Endodermal cell (in vitro differentiated cells): ENCODE measurements around the gene CERS1. TPM values are rescaled to one million over a fixed set of nuclear protein-coding genes. Genes with fewer than 3 reads are reported as not detected.

Experiments
- DNase-seq: peaks from one replicate; pipeline ENCODE4 v3.0.0-alpha.2; 2017
- H3K27ac ChIP-seq: 2 replicates; pipeline ENCODE4 v1.5.1; 2013; ENCODE audit warnings: mild to moderate bottlenecking, low read depth, low read length, moderate library complexity
- H3K27me3 ChIP-seq: 2 replicates; pipeline ENCODE4 v1.6.1; 2013; ENCODE audit warnings: mild to moderate bottlenecking, low read length, moderate library complexity; ENCODE audit not compliant: insufficient read depth, control insufficient read depth, poor library complexity, severe bottlenecking
- H3K36me3 ChIP-seq: 2 replicates; pipeline ENCODE4 v1.7.0; 2013; ENCODE audit warnings: mild to moderate bottlenecking, low read length, moderate library complexity; ENCODE audit not compliant: control insufficient read depth, insufficient read depth
- H3K4me1 ChIP-seq: one replicate; pipeline ENCODE4 v1.7.0; 2013; ENCODE audit warnings: low read length; ENCODE audit not compliant: control insufficient read depth, insufficient read depth
- H3K4me3 ChIP-seq: 2 replicates; pipeline ENCODE4 v1.5.1; 2013; ENCODE audit warnings: mild to moderate bottlenecking, low read length, moderate library complexity
- H3K9ac ChIP-seq: 2 replicates; pipeline ENCODE4 v1.6.1; 2013; ENCODE audit warnings: mild to moderate bottlenecking, low read length, moderate library complexity; ENCODE audit not compliant: poor library complexity, severe bottlenecking; ENCODE audit errors: extremely low read depth
- H3K9me3 ChIP-seq: 2 replicates; pipeline ENCODE4 v1.6.1; 2013; ENCODE audit warnings: mild to moderate bottlenecking, low read length, moderate library complexity; ENCODE audit not compliant: control insufficient read depth
- H3K27ac Mint-ChIP-seq: 2 replicates; pipeline ENCODE4 v1.8.0; 2020; ENCODE audit warnings: mixed read lengths
- H3K27me3 Mint-ChIP-seq: 2 replicates; pipeline ENCODE4 v1.8.0; 2021; ENCODE audit warnings: mild to moderate bottlenecking, mixed read lengths; ENCODE audit not compliant: insufficient read depth
- H3K36me3 Mint-ChIP-seq: 2 replicates; pipeline ENCODE4 v1.8.0; 2020; ENCODE audit warnings: low read depth, mixed read lengths
- H3K4me1 Mint-ChIP-seq: 2 replicates; pipeline ENCODE4 v1.8.0; 2020; ENCODE audit warnings: mixed read lengths
- H3K4me3 Mint-ChIP-seq: 2 replicates; pipeline ENCODE4 v1.8.0; 2020; ENCODE audit warnings: mild to moderate bottlenecking, moderate library complexity, mixed read lengths
- H3K9me3 Mint-ChIP-seq: 2 replicates; pipeline ENCODE4 v1.8.0; 2020; ENCODE audit warnings: mild to moderate bottlenecking, mixed read lengths
- CTCF ChIP-seq: fragments of 200-600 bp; sonication (generic); conservative IDR thresholded peaks from 2 replicates; pipeline ENCODE4 v1.5.0; 2021; ENCODE audit warnings: antibody characterized with exemption, mild to moderate bottlenecking
- WGBS, 2 experiments: methylation state at CpG; one replicate each; pipeline versions ENCODE4 v1.1.5 to v1.1.7; 2013; ENCODE audit warnings: missing lambda C conversion rate in 2 of 2, mixed read lengths in 1 of 2; ENCODE audit not compliant: insufficient coverage in 1 of 2, insufficient read length in 1 of 2; 5-methylcytosine and 5-hydroxymethylcytosine counted together
- total RNA-seq, 2 donors: library from RNA; stranded (reverse); fragmentation: NEBNext Ultra II Directional in 1 of 2; extraction: Animal tissue kit (Norgen Biotek cat#: 25700) in 1 of 2; gene quantifications; 2 replicates in 1 of 2; 3 replicates in 1 of 2; pipeline ENCODE4 v1.2.1, GENCODE V29; 2021

The CERS1 gene
- total RNA-seq, 2 donors from 2014 or later, result 16.6 to 25.5 TPM

DNA sequence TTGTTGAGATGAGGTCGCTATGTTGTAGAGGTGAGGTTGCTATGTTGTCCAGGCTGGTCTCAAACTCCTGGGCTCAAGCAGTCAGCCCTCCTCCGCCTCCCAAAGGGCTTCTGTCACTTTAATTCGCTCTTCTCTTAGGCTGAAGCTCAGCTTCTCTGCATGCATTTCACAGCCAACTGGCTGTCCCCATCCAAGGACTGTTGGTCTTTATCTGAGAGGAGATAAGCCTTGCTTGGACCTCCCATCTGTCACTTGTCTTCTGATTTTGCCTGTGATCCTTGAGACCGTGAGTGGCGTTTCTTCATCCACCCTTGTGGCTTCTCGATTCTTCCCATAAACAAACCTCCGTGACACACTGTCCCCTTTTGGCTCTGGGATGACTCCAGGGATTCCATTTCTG is 24.4 kb downstream of the CERS1 start:
- no peak overlapping the region for H3K9ac ChIP-seq
- TF ChIP-seq CTCF, result no peak
- no peaks in the 10 kb centered on the region for H3K27me3 ChIP-seq
- no peak overlapping the region for H3K4me3 ChIP-seq
- H3K9me3 Mint-ChIP-seq, result peaks cover under 1% of the 10 kb centered on the region
- peak overlapping the region; percentile 57 for H3K27ac Mint-ChIP-seq
- DNase-seq, result peak; percentile 63
- H3K4me1 Mint-ChIP-seq, result peaks cover 16% of the 10 kb centered on the region
- H3K27ac ChIP-seq, result no peak overlapping the region
- H3K9me3 ChIP-seq, result peaks cover under 1% of the 10 kb centered on the region
- 75 to 84% methylated on average over 3 to 7 of the region's 7 CpGs for WGBS, 2 experiments
- H3K4me3 Mint-ChIP-seq, result no peak overlapping the region
- H3K36me3 ChIP-seq, result peaks cover 37% of the 10 kb centered on the region
- H3K4me1 ChIP-seq, result peaks cover 3% of the 10 kb centered on the region
- H3K27me3 Mint-ChIP-seq, result no peaks in the 10 kb centered on the region
- H3K36me3 Mint-ChIP-seq, result peaks cover 44% of the 10 kb centered on the region

GRCh38 chr19:18870531-18871172 is 25.3 kb downstream of the CERS1 start:
- no peak overlapping the region for H3K4me3 Mint-ChIP-seq
- TF ChIP-seq CTCF, result no peak
- no peaks in the 10 kb centered on the region for H3K9me3 Mint-ChIP-seq
- H3K27me3 Mint-ChIP-seq, result no peaks in the 10 kb centered on the region
- peaks cover 16% of the 10 kb centered on the region for H3K4me1 Mint-ChIP-seq
- 89 to 96% methylated on average over 15 to 25 of the region's 25 CpGs for WGBS, 2 experiments
- H3K4me1 ChIP-seq, result peaks cover 3% of the 10 kb centered on the region
- DNase-seq, result no peak
- H3K27ac Mint-ChIP-seq, result no peak overlapping the region
- H3K4me3 ChIP-seq, result no peak overlapping the region
- no peaks in the 10 kb centered on the region for H3K27me3 ChIP-seq
- H3K36me3 Mint-ChIP-seq, result peaks cover 38% of the 10 kb centered on the region
- no peak overlapping the region for H3K9ac ChIP-seq
- no peak overlapping the region for H3K27ac ChIP-seq
- H3K36me3 ChIP-seq, result peaks cover 35% of the 10 kb centered on the region
- H3K9me3 ChIP-seq, result no peaks in the 10 kb centered on the region

DNA sequence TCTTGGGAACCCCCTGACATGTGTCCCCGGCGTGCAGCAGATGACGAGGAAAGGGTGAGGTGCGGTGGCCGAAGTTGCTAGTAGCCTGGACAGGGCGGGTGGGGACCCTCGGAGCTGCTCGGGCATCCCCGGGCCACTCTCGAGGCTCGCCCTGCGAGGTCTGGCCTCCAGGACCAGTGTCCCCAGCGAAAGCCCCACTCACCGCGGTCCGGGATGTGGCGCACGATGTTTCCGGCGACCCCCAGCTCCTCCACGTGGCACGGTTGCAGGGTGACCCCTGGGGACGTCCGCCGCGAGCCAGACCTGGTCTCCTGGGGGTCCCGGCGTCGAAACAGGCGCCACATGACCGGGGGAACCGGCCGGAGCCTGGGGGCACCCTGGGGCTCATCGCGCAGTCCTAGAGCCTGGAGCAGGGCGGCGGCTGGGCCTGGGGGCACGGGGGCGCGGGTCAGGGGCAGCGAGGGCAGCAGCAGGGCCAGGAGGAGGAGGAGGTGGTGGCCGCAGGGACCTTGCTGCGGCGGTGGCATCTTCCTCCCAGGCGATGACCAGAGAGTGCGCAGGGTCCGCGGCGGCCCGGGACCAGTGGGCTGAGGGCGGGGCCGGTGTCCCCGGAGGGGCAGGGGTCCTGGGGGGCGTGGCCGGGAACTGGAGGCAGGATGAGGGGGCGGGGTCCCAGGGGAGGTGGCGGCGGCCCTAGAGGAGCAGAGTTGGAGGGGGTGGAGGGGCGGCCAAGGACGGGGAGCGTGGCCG is 26.0 kb downstream of the CERS1 start:
- no peak overlapping the region for H3K27ac ChIP-seq
- Mint-ChIP-seq H3K36me3 (peaks cover 34% of the 10 kb centered on the region), H3K27me3 (no peaks in the 10 kb centered on the region), H3K27ac (no peak overlapping the region), H3K4me3 (no peak overlapping the region), H3K4me1 (peaks cover 16% of the 10 kb centered on the region), H3K9me3 (no peaks in the 10 kb centered on the region)
- no peak for TF ChIP-seq CTCF
- H3K36me3 ChIP-seq, result peaks cover 34% of the 10 kb centered on the region
- no peaks in the 10 kb centered on the region for H3K9me3 ChIP-seq
- H3K4me1 ChIP-seq, result peaks cover 3% of the 10 kb centered on the region
- H3K4me3 ChIP-seq, result no peak overlapping the region
- no peaks in the 10 kb centered on the region for H3K27me3 ChIP-seq
- peak; percentile 86 for DNase-seq
- 95 to 97% methylated on average over 33 to 61 of the region's 62 CpGs for WGBS, 2 experiments
- H3K9ac ChIP-seq, result no peak overlapping the region
